ENCODE measurements around the gene MDM2. TPM values are rescaled to one million over a fixed set of nuclear protein-coding genes. Genes with fewer than 3 reads are reported as not detected.

Gene MDM2
- total RNA-seq, 3 donors from 2014 or later (not counting 1 experiment from before 2014, with no cell fraction given): 130 to 143 (median 132) TPM

DNA sequence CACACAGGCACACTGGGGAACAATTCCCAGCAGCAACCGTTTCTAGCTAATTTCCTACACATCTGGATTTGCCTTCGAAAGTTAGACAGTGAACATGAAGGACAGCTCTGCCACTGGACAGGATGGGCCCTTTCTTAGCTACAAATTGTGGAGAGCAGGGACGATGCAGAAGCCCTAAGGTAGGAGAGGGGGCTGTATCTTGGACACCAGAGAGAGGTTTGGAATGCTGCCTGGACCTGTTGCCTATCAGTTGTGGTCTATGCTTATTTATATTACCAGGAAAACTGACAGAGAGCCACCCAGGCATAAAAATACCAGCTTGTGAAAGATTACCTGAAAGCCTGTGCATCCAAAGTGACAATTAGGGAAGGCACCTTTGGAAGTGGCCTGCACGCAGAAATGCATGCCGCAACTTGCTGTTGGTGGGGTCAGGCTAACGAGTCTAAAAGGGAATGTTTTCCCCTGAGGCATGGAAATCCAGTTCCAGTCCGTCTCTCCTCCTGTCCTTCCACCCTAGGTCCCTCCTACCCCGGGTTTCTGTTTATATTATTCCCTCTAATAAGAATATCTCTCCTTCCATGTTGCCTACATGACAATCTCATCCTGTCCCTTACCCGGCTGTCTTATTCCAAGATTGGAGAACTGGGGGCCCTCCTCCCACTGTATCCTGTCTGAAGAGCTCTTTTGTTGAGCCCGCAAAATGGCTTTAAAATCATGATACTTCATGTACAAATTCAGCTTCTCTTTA, 60.2 kb downstream of the MDM2 start:
- no peaks in the 10 kb centered on the region for H3K9me3 Mint-ChIP-seq
- Histone ChIP-seq H3K27ac (ENCODE audit: low read length) (no peak overlapping the region), H3K36me3 (ENCODE audit: control insufficient read depth, insufficient read depth, low read length) (no peaks in the 10 kb centered on the region), H3K4me1 (ENCODE audit: control insufficient read depth, insufficient read depth, low read length) (no peaks in the 10 kb centered on the region), H3K9me3 (ENCODE audit: control insufficient read depth, insufficient read depth, low read length) (no peaks in the 10 kb centered on the region), H3K27me3 (ENCODE audit: control insufficient read depth, insufficient read depth, low read length) (no peaks in the 10 kb centered on the region), H3K4me3 (ENCODE audit: low read length) (no peak overlapping the region)
- intact Hi-C loops (cut with micrococcal nuclease): no loop called here
- ATAC-seq (no peak), DNase-seq (no peak)
- peaks cover 0 to 6% of the 10 kb centered on the region in 2 donors for H3K27me3 Mint-ChIP-seq (ENCODE audit: low read depth in 2 of 2)
- H3K27ac Mint-ChIP-seq: no peak overlapping the region
- H3K4me1 Mint-ChIP-seq: no peaks in the 10 kb centered on the region
- TF ChIP-seq, protein P1, sequence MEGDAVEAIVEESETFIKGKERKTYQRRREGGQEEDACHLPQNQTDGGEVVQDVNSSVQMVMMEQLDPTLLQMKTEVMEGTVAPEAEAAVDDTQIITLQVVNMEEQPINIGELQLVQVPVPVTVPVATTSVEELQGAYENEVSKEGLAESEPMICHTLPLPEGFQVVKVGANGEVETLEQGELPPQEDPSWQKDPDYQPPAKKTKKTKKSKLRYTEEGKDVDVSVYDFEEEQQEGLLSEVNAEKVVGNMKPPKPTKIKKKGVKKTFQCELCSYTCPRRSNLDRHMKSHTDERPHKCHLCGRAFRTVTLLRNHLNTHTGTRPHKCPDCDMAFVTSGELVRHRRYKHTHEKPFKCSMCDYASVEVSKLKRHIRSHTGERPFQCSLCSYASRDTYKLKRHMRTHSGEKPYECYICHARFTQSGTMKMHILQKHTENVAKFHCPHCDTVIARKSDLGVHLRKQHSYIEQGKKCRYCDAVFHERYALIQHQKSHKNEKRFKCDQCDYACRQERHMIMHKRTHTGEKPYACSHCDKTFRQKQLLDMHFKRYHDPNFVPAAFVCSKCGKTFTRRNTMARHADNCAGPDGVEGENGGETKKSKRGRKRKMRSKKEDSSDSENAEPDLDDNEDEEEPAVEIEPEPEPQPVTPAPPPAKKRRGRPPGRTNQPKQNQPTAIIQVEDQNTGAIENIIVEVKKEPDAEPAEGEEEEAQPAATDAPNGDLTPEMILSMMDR (IDR thresholded peaks at IDR 0.05): no peak
- no peaks in the 10 kb centered on the region for H3K36me3 Mint-ChIP-seq
- no peak overlapping the region for H3K4me3 Mint-ChIP-seq
- 91% methylated on average over 10 of the region's 10 CpGs for WGBS (ENCODE audit: insufficient coverage)

DNA sequence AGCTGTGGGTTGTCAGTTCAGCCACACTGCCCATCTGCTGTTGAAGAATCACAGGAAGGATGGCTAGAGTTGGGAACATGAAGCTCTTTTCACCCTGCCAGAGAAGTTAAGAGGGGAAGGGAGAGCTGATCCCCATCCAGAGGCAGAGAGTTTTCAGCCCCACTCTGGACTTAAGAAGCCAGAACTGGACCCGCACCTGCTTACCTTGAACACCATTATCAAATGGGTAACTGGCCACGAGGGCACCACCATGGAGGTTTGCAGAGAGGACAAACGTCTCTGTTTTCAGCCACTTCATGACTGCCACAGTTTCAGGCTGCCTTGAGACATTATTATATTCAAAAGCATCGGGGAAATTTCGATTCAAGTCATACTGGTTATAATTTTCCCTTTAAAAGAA, 62.0 kb downstream of the MDM2 start:
- H3K36me3 Mint-ChIP-seq: no peaks in the 10 kb centered on the region
- ATAC-seq (no peak), DNase-seq (no peak)
- Histone ChIP-seq H3K4me1 (ENCODE audit: control insufficient read depth, insufficient read depth, low read length) (no peaks in the 10 kb centered on the region), H3K27me3 (ENCODE audit: control insufficient read depth, insufficient read depth, low read length) (no peaks in the 10 kb centered on the region), H3K36me3 (ENCODE audit: control insufficient read depth, insufficient read depth, low read length) (no peaks in the 10 kb centered on the region), H3K9me3 (ENCODE audit: control insufficient read depth, insufficient read depth, low read length) (no peaks in the 10 kb centered on the region), H3K27ac (ENCODE audit: low read length) (no peak overlapping the region), H3K4me3 (ENCODE audit: low read length) (no peak overlapping the region)
- 83% methylated on average over 5 of the region's 5 CpGs for WGBS (ENCODE audit: insufficient coverage)
- H3K4me1 Mint-ChIP-seq: no peaks in the 10 kb centered on the region
- no peak overlapping the region for H3K27ac Mint-ChIP-seq
- H3K9me3 Mint-ChIP-seq: no peaks in the 10 kb centered on the region
- intact Hi-C loops (cut with micrococcal nuclease): no loop called here
- TF ChIP-seq, protein P1 (IDR thresholded peaks at IDR 0.05): no peak
- no peak overlapping the region for H3K4me3 Mint-ChIP-seq
- H3K27me3 Mint-ChIP-seq (ENCODE audit: low read depth in 2 of 2): peaks cover 0 to 10% of the 10 kb centered on the region in 2 donors

DNA sequence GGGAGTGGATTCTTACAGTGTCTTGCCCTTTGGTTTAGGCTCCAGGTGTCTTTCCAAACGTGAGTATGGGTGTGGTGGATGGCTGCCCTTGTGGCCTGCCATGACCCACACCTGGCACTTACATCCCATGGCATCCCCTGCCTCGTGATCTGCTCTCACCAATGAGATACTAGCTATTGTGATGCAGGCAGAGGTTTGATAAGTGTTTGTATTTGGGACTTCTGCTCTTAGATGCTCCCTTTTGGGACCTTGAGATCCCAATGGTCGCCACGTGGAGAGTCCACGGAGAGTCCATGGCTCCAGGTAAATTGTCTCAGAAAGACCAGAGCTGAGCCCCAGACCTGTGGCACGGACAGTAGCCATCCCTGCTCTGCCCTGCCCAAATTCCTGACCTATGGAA, 62.5 kb downstream of the MDM2 start:
- H3K36me3 Mint-ChIP-seq: no peaks in the 10 kb centered on the region
- WGBS (ENCODE audit: insufficient coverage): 76% methylated on average over 6 of the region's 6 CpGs
- no peak overlapping the region for H3K4me3 Mint-ChIP-seq
- H3K4me1 Mint-ChIP-seq: no peaks in the 10 kb centered on the region
- no peak for ATAC-seq
- H3K27me3 Mint-ChIP-seq (ENCODE audit: low read depth in 2 of 2): peaks cover 0 to 10% of the 10 kb centered on the region in 2 donors
- no peak overlapping the region for H3K27ac Mint-ChIP-seq
- H3K27me3 ChIP-seq (ENCODE audit: control insufficient read depth, insufficient read depth, low read length): no peaks in the 10 kb centered on the region
- intact Hi-C loops (cut with micrococcal nuclease): no loop called here
- H3K36me3 ChIP-seq (ENCODE audit: control insufficient read depth, insufficient read depth, low read length): no peaks in the 10 kb centered on the region
- no peak for DNase-seq
- no peaks in the 10 kb centered on the region for H3K9me3 Mint-ChIP-seq
- no peak overlapping the region for H3K27ac ChIP-seq (ENCODE audit: low read length)
- TF ChIP-seq, protein P1 (IDR thresholded peaks at IDR 0.05): no peak
- H3K4me1 ChIP-seq (ENCODE audit: control insufficient read depth, insufficient read depth, low read length): no peaks in the 10 kb centered on the region
- H3K4me3 ChIP-seq (ENCODE audit: low read length): no peak overlapping the region
- no peaks in the 10 kb centered on the region for H3K9me3 ChIP-seq (ENCODE audit: control insufficient read depth, insufficient read depth, low read length)

DNA sequence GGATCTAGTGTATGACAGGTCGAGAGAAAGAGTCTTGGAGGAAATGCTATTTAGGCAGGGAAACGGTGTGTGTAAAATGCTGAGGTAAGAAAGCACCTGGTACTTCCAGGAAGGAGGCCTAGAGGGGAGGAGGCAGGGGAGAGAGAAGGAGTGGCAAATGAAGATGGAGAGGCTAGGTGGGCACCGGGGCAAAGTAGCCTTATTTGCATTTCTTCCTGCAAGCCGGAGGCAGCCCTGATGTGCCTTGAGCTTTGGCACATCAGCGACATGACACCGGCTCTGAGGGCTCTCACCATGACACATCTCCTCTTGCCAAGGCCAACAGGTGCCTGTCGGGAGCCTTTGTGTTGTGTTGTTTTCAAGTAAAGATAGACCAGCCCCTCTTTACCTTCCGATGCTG, 63.4 kb downstream of the MDM2 start:
- intact Hi-C loops (cut with micrococcal nuclease): no loop called here
- no peaks in the 10 kb centered on the region for H3K4me1 Mint-ChIP-seq
- Histone ChIP-seq H3K27ac (ENCODE audit: low read length) (no peak overlapping the region), H3K36me3 (ENCODE audit: control insufficient read depth, insufficient read depth, low read length) (no peaks in the 10 kb centered on the region), H3K9me3 (ENCODE audit: control insufficient read depth, insufficient read depth, low read length) (no peaks in the 10 kb centered on the region), H3K4me1 (ENCODE audit: control insufficient read depth, insufficient read depth, low read length) (no peaks in the 10 kb centered on the region), H3K27me3 (ENCODE audit: control insufficient read depth, insufficient read depth, low read length) (no peaks in the 10 kb centered on the region), H3K4me3 (ENCODE audit: low read length) (no peak overlapping the region)
- ATAC-seq (no peak), DNase-seq (no peak)
- TF ChIP-seq, protein P1 (IDR thresholded peaks at IDR 0.05): no peak
- no peak overlapping the region for H3K4me3 Mint-ChIP-seq
- H3K27me3 Mint-ChIP-seq (ENCODE audit: low read depth in 2 of 2): peaks cover 0 to 10% of the 10 kb centered on the region in 2 donors
- H3K27ac Mint-ChIP-seq: no peak overlapping the region
- H3K9me3 Mint-ChIP-seq: no peaks in the 10 kb centered on the region
- 75% methylated on average over 8 of the region's 8 CpGs for WGBS (ENCODE audit: insufficient coverage)
- no peaks in the 10 kb centered on the region for H3K36me3 Mint-ChIP-seq
